ENCODE results near the gene SNHG17.
"Not testable (repeated sequence)": the region's sequence is repeated elsewhere in the genome, so short reads cannot be mapped to it uniquely, and the experiment has no call there.

Gene SNHG17

DNA sequence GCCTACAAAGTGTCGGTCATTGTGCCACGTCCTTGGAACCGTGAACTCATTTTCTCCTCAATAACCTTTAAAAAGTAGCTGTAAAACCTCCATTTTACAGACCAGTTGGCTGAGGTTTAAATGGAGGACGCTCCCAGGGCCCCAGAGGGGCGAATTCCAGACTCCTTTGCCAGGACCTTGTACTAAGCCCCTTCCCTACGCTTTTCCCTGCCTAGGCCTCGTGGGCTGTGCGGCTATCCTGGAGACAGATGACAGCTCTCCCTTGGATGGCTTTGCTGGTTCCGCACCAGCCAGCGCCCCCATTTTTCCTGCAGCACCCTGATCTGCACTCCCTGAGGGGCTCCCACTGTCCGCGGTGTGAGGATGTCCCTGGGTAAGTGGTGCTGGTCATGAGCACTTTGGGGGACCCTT, 12.1 kb upstream of the SNHG17 start:
- no peak for DNase-seq

DNA sequence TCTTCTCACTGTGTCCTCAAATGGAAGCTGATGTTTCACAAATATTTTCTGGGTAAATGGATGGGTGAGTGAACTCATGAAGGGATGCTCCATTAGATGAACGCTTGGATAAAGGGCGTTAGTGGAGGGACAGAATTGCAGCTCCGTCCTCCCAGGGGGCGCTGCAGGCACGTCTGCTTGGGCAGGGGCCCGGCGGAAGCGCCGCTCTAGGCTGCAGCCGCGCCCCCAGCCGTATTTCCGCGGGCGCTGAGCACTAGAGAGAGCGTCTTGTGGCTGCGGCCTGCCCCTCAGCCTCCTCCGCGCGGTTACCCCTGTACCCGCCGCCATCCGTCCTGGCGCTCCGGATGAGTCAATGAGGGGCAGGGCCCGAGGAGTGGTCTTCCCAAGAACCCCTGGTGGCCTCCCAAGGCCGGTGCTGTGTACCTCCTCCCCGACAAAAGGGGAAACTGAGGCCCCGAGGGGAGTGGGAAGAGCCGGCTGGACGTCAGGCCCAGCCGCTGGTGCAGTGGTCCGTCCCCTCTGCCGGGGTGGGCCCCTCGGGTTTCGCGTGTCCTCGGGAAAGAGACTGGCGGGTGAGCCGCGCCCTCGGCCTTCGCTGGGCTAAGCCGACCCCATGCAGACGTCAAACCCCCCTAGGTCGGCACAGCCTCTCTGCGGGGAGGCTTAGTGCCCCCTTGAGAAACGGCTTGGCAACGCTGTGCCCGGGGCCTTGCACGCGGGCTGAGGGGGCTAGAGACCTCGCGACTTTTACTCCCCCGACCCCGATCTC, 11.5 kb upstream of the SNHG17 start:
- peak; percentile 90 to 93 for DNase-seq

DNA sequence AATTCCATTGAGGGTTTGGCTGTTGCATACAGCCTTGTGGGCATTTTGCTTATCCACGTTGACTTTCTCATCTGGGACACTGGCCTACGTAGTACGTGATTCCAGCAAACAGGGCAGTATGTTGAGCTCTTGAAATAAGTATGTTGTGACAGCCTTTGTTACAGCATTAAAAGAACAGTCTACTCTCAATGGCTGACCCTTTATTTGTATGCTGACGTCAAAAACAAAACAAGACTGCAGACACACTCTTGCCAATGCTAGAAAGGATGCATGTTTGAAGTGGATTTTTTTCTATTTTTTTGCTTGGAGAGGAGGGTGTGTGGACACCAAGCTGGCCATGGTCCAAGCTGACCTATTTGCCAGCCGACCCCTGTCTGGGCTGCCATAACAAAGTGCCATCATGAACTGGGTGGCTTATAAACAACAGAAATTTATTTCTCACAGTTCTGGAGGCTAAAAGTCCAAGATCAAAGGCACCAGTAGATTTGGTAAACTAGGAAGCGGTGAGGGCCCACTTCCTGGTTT, 10.8 kb upstream of the SNHG17 start:
- no peak for DNase-seq

DNA sequence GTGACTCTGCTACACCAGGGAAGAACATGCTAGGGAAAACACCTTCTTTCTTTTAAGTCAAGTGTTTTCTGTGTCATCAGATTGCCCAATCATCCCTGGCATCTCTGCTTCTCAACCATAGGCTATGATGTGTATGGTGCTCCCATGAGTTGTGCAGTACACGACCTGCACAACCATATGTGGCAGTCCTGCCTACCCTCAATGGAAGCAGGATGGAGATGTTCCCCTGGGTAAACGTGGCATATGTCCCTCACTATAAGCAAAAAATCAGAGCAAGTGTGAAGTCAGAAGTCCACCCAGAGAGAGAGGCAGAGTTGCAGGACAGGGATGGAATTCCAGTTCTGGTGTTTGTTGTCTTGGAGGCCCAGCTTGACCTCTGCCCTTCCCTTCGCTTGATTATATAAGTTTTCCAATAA, 10.3 kb upstream of the SNHG17 start:
- DNase-seq, result no peak

DNA sequence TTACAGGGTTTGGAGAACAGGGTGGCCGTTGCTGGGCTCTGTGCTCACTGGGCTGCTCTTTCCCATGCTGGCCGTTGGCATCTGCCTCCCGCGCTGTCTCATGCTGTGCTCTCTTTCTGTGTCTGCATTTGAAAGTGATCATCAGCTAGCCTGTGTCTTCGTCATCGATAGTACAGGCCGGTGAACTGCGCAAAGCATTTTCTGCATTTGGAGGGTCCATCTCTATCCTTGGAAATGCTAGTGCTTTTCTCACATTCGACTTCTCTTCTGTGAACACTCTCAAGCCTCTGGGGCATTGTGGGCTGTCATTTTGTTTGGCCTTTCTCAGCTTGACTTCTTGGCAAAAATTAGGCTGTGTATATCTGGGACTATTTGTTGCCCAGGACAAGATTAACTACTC, 6.8 kb upstream of the SNHG17 start:
- no peak for DNase-seq

DNA sequence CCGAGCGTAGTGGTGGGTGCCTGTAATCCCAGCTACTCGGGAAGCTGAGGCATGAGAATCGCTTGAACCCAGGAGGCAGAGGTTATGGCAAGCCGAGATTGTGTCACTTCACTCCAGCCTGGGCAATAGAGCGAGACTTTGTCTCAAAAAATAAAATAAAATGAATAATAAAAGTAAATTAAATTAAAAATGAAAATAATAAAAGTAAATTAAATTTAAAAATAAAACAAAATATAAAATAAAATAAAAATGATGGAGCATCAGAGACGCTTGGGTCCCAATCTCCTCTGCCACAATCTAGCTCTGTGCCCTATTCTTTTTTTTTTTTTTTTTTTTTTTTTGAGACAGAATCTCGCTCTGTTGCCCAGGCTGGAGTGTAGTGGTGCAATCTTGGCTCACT, 6.0 kb upstream of the SNHG17 start:
- not testable (repeated sequence) for DNase-seq

DNA sequence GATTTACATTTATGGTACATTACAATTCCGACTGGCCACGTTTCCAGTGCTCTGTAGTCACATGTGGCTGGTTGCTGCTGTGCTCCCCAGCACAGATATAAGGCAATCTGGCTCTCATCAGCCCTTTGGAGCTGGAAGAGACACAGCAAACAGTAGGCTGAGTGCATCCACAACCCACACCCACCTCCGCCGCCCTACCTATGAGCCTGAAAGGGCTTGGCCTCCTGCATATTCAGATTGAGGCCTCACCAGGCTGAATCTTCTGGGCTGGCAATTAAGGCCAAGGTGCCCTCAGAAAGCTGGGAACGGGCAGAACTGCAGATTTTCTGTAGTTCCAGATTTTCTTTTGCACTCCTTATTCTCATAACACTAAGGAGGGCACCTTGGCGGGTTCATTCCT, 2.7 kb upstream of the SNHG17 start:
- DNase-seq, result no peak

DNA sequence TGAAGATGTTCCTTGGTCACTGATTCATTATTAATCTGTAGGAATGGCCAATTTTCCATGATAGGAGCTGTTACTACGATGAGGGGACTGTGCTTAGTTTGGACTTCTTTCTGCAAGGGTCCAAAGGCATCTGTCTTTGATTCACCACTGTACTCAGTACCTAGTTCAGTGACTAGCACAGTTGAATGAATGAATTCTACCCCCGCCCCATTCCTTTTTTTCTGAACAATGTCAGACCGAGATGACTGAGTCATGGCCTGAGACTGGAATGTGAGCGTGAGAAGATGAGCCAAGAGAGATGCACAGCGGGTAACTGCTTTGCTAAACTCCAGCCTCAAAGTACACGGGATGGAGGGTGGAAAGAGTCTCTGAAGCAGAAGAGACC, 419 bp upstream of the SNHG17 start:
- no peak for DNase-seq

DNA sequence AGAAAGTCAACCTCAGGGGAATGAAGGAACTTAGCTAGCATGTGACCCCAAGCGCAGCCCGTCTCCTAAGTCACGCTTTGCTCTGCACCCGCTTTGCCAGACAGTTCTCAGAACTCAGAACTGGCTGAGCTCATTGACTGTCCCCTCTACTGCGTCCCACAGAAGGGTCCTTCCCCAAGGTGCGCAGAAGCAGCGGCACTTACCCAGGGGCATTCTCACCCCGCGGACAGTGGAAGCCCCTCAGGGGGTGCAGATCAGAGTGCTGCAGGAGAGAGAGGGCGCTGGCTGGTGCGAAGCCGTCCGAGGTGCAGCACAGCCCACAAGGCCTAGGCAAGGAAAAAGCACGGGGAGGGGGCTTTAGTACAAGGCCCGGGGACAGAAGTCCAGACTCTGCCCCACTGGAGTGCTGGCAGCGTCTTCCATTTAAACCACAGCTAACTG, 807 bp downstream of the SNHG17 start:
- DNase-seq, result peak; percentile 11 to 28

DNA sequence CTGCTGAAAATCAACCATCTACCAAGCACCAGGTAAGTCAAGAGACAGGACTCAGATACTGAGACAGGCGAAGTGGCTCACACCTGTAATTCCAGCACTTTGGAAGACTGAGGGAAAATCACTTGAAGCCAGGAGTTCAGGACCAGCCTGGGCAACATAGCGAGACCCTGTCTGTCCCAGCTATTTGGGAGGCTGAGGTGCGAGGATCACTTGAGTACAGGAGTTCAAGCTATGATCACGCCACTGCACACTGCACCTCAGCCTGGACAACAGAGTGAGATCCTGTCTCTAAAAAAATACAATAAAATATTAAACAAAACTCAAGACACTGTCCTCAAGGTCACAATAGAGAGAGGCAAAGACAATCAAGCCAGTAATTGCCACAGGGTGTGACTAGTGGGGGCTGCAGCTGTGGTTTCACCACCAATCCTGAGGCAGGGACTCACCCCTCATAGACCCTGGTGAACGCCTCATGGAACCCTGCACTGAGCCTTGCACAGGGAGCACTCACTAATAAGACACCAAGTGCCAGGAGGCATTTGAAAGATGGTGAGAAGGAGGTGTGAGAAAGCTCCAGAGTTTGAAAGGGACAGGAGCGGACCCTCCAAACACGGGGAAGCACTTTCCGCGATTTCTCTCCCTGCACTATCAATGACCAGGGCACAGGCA, 1.7 kb downstream of the SNHG17 start:
- no peak for DNase-seq

DNA sequence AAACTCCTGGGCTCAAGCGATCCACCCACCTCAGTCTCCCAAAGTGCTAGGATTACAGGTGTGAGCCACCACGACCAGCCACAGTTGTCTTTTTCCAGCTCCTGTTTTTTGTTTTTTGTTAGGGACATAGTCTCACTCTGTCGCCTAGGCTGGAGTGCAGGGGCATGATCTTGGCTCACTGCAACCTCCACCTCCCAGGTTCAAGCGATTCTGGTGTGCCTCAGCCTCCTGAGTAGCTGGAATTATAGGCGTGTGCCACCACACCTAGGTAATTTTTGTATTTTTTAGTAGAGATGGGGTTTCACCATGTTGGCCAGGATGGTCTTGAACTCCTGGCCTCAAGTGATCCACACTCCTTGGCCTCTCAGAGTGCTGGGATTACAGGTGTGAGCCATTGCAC, 2.3 kb downstream of the SNHG17 start:
- DNase-seq, result not testable (repeated sequence)

DNA sequence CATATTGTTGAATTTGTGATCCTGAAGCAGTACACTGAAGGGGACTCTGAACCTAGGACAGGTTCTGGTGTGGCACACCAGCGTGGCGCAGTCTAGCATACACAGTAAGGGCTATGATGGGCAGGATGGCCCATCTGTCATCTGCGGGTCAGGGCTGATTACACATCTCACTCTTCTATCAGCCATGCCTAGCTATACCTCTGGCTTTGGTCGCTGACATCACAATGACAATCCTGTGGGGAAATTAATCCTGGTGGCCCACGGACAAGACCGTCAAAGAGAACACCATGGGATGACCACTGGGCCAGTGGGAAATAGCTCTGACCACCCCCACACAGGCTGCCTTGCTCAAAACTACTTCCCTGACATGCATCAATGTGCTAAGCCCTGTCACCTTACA, 2.8 kb downstream of the SNHG17 start:
- no peak for DNase-seq

DNA sequence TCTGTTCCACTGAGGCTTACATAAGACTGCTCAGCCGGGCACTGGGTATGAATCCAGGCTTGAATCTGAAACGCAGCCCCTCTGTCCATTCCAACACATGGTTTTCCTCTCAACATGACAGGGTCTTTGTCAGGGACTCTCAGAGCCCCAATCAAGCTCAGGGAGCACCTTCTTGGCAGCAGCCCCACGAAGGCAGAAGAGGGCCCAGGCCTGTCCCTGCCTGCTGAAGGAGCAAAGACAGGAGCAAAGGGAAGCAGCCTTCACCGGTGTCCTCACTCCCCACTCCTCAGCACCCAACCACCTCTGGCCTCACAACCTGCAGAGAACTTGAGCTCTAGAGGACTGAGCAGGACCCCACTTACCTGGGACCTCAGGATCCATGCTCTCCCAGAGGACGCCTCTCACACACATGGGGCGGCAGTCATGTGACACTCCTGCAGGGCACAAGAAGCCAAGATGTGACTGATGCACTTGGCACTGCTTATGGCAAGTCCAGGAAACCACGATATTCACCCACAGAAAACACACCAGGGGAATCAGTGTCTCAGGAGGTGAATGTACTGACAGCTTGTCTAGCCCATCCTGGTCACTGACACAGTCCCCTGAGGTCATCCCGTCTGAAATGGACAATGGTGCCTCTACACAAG, 4.3 kb downstream of the SNHG17 start:
- no peak for DNase-seq

DNA sequence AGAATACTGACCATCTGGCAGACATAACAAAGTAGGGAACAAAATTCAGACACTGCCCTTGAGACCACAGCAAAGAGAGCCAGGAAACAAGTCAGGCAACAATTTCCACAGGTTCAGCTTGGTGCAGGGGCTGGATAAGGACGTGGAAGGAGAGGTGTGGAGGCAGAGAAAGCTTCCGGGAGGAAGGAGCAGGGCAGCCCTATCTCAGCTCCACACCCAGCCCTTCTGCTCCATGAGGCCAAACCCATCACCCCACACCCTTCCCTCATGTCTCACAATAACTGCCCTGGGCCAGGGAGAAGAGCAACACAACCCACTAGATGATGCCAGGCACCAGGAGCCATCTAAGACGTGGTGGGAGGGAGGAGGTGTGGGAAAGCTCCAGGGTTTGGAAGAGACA, 5.8 kb downstream of the SNHG17 start:
- no peak for DNase-seq

DNA sequence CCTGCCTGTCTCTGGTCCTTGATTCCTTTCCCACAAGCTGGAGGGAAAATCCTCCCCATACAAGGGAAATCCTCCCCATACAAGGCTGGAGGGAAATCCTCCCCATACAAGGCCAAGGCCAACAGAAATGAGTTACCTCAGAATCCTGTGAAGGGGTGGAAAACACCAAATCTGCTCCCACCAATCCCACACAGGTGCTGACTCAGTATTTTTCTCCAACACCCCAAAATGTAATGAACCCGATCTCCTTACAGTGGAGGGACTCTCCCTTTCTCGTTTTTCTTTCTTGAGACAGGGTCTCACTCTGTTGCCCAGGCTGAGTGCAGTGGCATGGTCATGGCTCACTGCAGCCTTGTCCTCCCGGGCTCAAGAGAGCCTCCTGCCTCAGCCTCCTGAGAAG, 6.3 kb downstream of the SNHG17 start:
- no peak for DNase-seq

DNA sequence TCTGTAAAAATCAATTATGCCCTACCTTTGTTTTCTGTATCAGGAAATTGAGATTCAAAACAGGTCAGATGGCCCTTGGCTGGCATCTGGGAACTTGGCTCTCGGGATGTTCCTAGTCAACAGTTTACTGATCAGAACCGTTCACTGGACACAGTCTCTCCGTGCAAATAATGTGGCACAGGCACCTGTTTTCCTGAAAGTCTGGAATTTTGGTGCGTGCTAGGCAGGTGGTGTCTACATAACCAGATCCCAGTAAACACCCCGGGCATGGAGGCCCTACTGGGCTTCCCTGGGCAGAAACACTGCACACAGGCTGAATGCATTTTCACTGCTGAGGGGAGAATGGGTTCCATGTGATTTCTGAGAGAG, 7.5 kb downstream of the SNHG17 start:
- DNase-seq, result no peak

DNA sequence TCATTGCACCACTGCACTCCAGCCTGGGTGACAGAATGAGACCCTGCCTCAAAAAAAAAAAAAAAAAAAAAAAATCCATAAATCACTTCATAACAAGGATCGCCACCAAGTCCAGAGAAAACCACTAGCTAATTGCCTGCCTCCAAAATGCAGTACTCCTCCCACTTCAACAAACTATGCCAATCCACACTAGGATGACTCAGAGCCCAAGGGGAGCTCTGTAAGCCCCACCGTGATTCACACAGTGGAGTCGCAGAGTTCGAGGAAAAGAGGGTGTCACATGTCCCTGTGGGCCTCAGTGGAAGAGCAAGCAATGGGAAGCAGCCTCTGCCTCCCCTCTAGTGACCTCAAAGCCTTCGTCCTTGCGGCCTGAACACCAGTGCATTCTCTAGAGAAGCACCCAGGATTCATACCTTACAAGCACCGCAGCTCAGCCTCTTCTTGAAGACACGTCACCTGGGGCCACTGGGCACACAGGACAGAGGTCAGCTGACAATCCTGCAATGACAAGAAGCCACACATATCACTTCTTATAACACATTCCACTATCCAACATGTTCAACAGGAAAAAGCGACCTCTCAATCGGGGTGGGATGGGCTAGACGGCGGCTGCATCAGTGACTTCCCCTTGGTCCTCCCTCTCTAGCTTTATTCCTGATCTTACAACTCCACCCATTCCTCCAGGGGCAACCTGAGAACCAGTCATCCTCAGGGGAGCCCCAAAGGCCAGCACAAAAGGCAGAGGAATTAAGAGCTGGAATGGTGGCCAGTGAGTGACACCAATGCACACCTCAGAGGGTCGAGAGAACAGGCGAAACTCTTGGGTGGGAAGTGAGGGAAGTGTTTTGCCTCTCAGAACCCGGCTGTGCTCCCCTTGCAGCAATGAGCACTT, 8.9 kb downstream of the SNHG17 start:
- no peak for DNase-seq

DNA sequence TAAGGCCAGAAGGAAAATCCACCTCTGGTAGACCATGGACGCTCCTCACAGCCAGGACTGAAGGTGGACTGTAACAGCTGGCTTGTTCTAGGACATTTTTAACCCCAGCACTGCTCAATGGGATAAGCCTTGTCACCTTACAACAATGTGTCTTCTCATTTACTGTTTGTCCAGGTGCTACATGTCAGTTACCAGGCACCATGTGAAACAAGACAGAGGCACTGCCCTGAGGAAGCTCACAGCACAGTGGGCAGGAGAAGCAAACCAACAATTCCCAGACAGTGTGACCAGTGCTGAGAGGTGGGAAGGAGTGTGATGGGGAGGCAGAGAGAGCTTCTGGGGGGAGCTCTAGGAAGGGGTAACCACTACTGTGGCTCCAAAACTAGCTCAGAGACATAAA, 10.7 kb downstream of the SNHG17 start:
- no peak for DNase-seq

DNA sequence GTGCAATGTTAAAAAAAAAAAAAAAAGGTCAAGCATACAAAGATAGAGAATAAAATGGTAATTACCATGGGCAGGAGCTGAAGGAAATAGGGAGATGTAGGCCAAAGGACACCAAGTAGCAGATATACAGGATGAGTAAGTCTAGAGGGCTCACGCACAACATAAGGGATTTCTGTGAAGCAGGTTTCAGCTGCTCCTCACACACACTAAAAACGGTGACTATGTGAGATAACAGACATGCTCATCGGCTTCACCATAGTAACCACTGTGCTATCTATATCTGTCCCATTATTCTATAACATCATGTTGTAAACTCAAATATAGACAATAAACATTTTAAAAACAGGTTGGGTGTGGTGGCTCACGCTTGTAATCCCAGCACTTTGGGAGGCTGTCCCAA, 11.6 kb downstream of the SNHG17 start:
- DNase-seq, result no peak

DNA sequence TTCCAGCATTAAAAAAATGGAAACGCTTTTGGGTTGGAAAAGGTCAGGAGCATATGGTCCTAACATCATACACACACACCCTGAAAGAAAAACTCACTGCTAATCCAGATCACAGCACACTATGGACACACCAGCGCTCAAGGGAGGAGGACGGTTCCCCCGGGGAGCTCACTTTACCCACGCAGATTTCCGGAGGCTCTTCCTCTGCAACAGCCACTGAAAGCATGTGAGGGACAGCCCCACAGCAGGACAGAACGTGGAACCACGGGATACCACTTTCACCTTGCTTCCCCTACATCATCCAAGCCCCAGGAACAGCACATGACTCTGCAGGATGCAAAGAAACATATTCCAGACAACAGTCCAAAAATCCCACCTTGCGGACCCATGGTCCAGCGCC, 13.2 kb downstream of the SNHG17 start:
- DNase-seq, result no peak

DNA sequence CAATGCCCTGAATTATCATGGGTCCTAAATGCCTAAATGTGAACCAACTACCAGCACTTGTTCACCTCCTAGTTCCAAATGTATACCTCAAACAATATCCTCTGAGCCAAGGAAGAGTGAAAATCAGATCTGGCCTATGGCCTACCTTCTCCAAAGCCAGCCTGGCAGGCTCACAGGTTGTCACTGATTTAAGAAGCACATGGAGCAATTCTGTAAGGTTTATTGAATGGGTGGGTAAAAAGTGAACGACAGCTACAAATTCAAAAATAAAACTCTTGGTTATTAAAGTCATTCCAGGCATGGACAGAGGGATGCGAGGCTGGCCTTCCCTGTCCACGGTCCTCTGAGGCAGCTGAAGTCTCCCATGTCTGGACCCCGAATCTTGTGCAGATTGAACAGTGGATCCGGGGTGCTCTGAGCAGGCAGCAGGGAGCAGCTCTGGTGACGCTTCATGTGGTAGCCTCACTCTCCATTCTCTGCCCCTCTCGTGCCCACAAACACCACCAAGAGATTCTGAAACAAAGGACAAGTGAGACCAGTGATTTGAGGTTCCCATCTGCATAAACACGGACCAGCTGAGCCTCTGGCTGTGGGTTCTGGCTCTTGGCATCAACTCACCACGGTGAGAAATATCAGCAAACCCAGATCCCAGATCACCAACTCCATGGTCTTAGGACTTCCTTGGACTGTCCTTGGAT, 14.6 kb downstream of the SNHG17 start:
- DNase-seq, result no peak

DNA sequence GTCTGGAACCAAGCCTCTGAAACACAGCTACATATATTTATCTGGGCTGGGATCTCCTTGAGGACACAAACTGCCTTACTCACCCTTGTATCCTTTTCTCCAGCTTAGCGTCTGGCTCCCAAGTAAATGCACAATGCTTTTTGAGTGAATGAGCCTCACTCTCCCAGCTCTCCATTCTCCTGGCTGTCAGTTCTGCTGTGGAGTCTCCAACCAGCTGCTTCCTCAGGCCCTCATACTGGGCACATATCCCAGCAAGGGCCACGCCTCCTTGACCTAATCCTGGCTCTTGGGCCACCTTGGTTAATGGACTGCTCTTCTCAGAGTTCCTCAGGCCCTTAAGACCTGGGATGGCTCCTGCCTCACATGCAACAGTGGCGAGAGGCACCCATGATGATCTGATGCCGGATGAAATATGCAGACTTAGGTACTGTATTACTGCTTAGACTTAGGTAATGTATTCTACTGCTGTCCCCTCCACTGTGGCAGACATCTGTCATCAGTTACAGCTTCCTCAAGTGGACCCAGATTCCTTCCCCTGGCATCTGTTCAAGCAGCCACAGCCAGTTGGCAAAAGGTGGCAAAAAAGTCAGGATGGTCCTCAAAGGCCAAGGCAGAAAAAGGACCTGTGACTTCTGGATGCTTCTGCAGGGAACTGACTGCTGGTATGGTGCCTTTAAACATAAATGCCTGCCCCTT, 16.5 kb downstream of the SNHG17 start:
- no peak for DNase-seq
